ENCODE data around the gene TTF1. TPM values are rescaled to one million over a fixed set of nuclear protein-coding genes. Genes with fewer than 3 reads are reported as not detected.

The TTF1 gene
- total RNA-seq, 1 donor from 2014 or later: 7.1 TPM

DNA sequence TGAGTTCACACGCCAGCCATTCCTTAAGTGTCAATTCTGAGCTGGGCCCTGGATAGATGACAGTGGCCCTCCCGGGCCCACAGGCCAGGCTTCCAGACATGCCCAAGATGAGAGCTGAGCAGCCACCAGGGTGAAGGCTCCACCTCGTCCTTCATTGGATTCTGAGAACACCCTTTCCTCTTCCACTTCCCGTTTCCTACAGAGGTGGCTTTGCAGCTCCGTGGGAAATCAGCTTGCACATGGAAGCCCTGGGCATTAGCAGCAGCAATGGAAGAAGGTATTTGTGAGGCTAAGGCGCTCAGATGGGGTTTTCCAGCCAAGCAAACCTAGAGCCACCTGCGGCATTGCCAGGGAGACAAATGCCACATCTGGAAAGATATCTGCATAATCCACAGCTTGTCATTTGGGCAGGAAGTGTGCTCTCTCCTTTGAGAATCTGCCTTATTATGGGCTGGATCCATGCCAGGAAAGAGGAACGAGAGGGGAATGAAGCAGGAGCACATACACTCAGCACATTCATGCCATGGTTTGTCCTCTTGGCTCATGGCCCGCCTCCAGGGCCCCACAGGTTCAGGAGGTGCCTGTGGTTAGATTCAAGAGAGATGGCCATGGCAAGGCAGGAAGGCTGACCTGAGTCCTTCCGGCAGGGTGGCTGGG, 37.4 kb upstream of the TTF1 start:
- no peak for TF ChIP-seq CTCF (IDR thresholded peaks at IDR 0.05; ENCODE audit: insufficient read depth, low read length, severe bottlenecking)
- FAIRE-seq: no peak
- DNase-seq (ENCODE audit: low read depth): no peak
- Histone ChIP-seq H3K27me3 (ENCODE audit: control insufficient read depth, insufficient read depth, low read length) (peaks cover 4% of the 10 kb centered on the region), H3K36me3 (ENCODE audit: control insufficient read depth, insufficient read depth, low read length) (no peaks in the 10 kb centered on the region), H3K4me3 (ENCODE audit: low read depth, low read length) (no peak overlapping the region)

DNA sequence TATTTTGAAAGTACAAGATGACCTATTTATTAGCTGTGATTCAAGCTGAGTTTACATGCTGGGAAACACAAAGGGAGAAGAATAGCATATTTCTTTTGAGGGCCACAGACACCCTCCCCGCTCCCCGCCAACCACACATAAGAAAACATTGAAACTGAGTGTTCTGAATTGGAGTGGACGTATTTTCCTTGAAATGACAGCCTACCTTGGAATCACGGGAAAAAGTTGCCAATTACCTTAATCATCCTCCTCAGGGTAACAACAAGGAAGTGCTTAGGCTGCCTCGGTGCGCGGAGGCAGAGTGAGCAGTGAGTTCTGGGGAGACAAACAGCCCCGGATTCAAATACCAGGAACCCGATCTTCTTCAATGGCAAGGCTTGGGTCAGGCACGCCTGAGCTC, 34.8 kb upstream of the TTF1 start:
- H3K36me3 ChIP-seq (ENCODE audit: control insufficient read depth, insufficient read depth, low read length): no peaks in the 10 kb centered on the region
- H3K27me3 ChIP-seq (ENCODE audit: control insufficient read depth, insufficient read depth, low read length): peaks cover 3% of the 10 kb centered on the region
- TF ChIP-seq CTCF (IDR thresholded peaks at IDR 0.05; ENCODE audit: insufficient read depth, low read length, severe bottlenecking): no peak
- no peak overlapping the region for H3K4me3 ChIP-seq (ENCODE audit: low read depth, low read length)
- peak; percentile 2 for DNase-seq (ENCODE audit: low read depth)
- FAIRE-seq: no peak

DNA sequence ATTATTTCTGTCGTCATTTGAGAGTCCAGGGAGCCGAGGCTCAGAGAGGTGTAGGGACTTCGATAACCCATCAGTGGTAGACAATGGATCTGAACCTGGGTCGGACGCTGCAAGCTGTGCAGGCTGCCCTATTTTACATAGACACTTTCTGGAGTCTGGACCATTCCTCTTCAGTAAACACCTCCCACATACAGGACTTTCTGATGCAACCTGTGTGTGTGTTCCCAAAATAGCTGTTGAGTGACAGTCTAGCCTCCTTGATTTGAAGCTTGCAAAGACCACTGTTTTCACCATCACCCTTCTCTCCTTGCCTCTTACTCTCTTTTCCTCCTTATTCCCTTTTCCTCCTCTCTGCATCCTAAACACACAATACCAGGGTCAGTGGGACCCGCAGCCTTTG, 34.1 kb upstream of the TTF1 start:
- no peak for TF ChIP-seq CTCF (IDR thresholded peaks at IDR 0.05; ENCODE audit: insufficient read depth, low read length, severe bottlenecking)
- peaks cover 6% of the 10 kb centered on the region for H3K27me3 ChIP-seq (ENCODE audit: control insufficient read depth, insufficient read depth, low read length)
- no peak for DNase-seq (ENCODE audit: low read depth)

GRCh38 chr9:132439153-132439552, 32.5 kb upstream of the TTF1 start:
- H3K4me3 ChIP-seq (ENCODE audit: low read depth, low read length): no peak overlapping the region
- DNase-seq (ENCODE audit: low read depth) (peak; percentile 60), FAIRE-seq (peak; percentile 28)
- H3K27me3 ChIP-seq (ENCODE audit: control insufficient read depth, insufficient read depth, low read length): peaks cover 11% of the 10 kb centered on the region
- no peaks in the 10 kb centered on the region for H3K36me3 ChIP-seq (ENCODE audit: control insufficient read depth, insufficient read depth, low read length)
- TF ChIP-seq CTCF (IDR thresholded peaks at IDR 0.05; ENCODE audit: insufficient read depth, low read length, severe bottlenecking): no peak

More for the DNA sequence above, 34.1 kb upstream of the TTF1 start:
- Histone ChIP-seq H3K36me3 (ENCODE audit: control insufficient read depth, insufficient read depth, low read length) (no peaks in the 10 kb centered on the region), H3K4me3 (ENCODE audit: low read depth, low read length) (no peak overlapping the region)
- FAIRE-seq: peak; percentile 13

DNA sequence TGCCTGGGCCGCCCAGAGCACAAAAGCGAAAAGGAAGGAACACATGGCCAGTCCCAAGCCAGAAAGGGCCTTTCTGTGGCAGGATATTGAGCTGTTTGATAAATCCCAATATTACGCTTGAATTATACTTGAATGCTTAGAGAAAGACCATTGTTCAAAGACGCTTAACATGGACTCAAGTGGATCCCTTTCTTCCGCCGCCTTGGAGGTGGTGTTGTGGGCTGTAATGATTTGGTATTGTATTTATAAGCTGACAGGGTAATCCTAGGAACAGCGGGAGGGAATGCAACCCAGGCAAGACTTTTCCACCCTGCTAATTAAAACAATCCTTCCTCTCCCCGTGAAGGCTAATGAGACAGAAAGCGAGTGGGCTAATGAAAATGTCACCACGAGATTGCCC, 28.2 kb upstream of the TTF1 start:
- FAIRE-seq: no peak
- TF ChIP-seq CTCF (IDR thresholded peaks at IDR 0.05; ENCODE audit: insufficient read depth, low read length, severe bottlenecking): no peak
- H3K27me3 ChIP-seq (ENCODE audit: control insufficient read depth, insufficient read depth, low read length): peaks cover 9% of the 10 kb centered on the region
- no peak overlapping the region for H3K4me3 ChIP-seq (ENCODE audit: low read depth, low read length)
- no peak for DNase-seq (ENCODE audit: low read depth)
- H3K36me3 ChIP-seq (ENCODE audit: control insufficient read depth, insufficient read depth, low read length): no peaks in the 10 kb centered on the region

DNA sequence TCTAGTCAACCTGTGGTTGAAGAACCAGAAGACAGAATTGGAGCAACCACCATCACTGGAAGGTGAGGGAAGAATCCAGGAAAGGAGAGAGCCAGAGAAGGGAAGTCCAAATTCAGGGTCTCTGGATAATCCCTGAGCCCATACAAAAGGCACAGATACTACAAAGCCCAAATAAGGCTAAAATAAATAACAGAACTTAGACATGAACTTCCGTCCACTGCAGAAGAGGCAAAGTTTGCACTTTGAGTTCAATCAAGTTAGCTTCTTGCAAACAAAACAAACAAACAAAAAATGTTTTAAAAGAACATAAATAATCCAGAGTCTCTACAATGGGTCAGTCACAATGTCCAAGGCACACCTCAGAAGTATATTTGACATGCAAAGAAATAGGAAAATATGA, 24.4 kb upstream of the TTF1 start:
- no peak for DNase-seq (ENCODE audit: low read depth)
- no peak for FAIRE-seq
- Histone ChIP-seq H3K36me3 (ENCODE audit: control insufficient read depth, insufficient read depth, low read length) (no peaks in the 10 kb centered on the region), H3K4me3 (ENCODE audit: low read depth, low read length) (no peak overlapping the region), H3K27me3 (ENCODE audit: control insufficient read depth, insufficient read depth, low read length) (peaks cover 10% of the 10 kb centered on the region)
- TF ChIP-seq CTCF (IDR thresholded peaks at IDR 0.05; ENCODE audit: insufficient read depth, low read length, severe bottlenecking): no peak
